ENCODE measurements around the gene ASAP2.
A peak's percentile ranks its signal among the peaks of the same experiment; 100 is the strongest.

The ASAP2 gene

GRCh38 chr2:9174771-9175437 lies 31.7 kb upstream of the ASAP2 start:
- H3K4me3 ChIP-seq (ENCODE audit: low read depth, low read length) = no peak overlapping the region
- no peak for TF ChIP-seq CTCF (IDR thresholded peaks at IDR 0.05; ENCODE audit: low read depth, low read length)

- no peak for TF ChIP-seq CTCF (IDR thresholded peaks at IDR 0.05; ENCODE audit: low read depth, low read length)
- no peak overlapping the region; the same call in 1 of the 2 replicates for H3K4me3 ChIP-seq (ENCODE audit: low read depth, low read length)
Measured at GRCh38 chr2:9178110-9178903, 28.3 kb upstream of the ASAP2 start.

GRCh38 chr2:9178904-9179571 lies 27.6 kb upstream of the ASAP2 start:
- peak overlapping the region; percentile 15 for H3K4me3 ChIP-seq (ENCODE audit: low read depth, low read length)
- TF ChIP-seq CTCF (IDR thresholded peaks at IDR 0.05; ENCODE audit: low read depth, low read length) = no peak

- peak overlapping the region; percentile 15; the same call in 1 of the 2 replicates for H3K4me3 ChIP-seq (ENCODE audit: low read depth, low read length)
- TF ChIP-seq CTCF (IDR thresholded peaks at IDR 0.05; ENCODE audit: low read depth, low read length) = no peak
Measured at GRCh38 chr2:9179572-9180201, 26.9 kb upstream of the ASAP2 start.

- no peak overlapping the region for H3K4me3 ChIP-seq (ENCODE audit: low read depth, low read length)
- no peak for TF ChIP-seq CTCF (IDR thresholded peaks at IDR 0.05; ENCODE audit: low read depth, low read length)
Measured at GRCh38 chr2:9184361-9184760, 22.3 kb upstream of the ASAP2 start.

- TF ChIP-seq CTCF (IDR thresholded peaks at IDR 0.05; ENCODE audit: low read depth, low read length) = no peak
- H3K4me3 ChIP-seq (ENCODE audit: low read depth, low read length) = no peak overlapping the region
Measured at GRCh38 chr2:9187620-9188214, 18.9 kb upstream of the ASAP2 start.

Measured in WI38 (cell line).